Measurements from ENCODE around the gene DTNA. TPM values are rescaled to one million over a fixed set of nuclear protein-coding genes. Genes with fewer than 3 reads are reported as not detected.

Gene DTNA
- polyA plus RNA-seq, 1 donor: 12.3 TPM

DNA sequence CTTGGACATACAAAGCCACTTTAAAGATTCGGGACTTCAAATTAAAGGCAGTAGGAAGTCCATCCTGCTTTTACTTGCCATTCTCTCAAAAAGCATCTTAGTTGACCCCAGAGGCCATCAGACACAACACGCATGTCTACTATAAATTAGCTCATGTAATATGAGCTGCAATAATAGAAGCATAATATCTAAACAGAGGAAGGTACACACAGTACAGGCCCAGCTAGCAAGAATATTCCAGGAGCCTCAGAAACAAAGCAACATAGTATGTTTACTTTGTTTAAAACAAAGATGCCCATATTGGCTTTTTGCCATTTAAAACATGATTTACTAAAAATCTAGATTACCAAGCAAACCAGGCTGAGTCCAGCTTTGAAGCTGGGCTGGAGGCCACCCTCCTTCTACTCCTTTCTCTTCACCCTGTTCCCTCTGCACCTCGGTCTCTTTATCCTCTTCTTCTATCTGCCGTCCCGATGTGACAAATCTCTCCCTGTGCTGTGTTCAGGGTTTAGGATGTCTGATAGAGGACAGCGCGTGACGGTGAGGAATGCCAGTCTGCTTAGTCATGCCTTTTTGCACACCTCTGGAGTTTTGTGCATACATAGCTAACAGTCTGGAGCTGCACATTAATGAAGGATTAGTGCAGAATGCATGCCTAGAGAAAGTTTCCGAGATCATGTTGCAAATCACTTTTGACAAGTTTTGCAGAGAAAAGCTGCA lies 28.2 kb downstream of the DTNA start:
- Histone ChIP-seq H3K27me3 (ENCODE audit: control insufficient read depth, insufficient read depth, low read length) (no peaks in the 10 kb centered on the region), H3K27ac (ENCODE audit: low read length) (peak overlapping the region; percentile 3), H3K4me3 (ENCODE audit: low read length) (no peak overlapping the region), H3K9me3 (ENCODE audit: control insufficient read depth, low read depth, low read length) (no peaks in the 10 kb centered on the region), H3K36me3 (ENCODE audit: control insufficient read depth, insufficient read depth, low read length) (no peaks in the 10 kb centered on the region), H3K4me1 (ENCODE audit: control insufficient read depth, insufficient read depth, low read length) (peaks cover 24% of the 10 kb centered on the region)
- WGBS (ENCODE audit: insufficient coverage, low lambda C conversion rate): 100% methylated on average over 1 of the region's 9 CpGs
- DNase-seq: peak in 1 of 2 donors; percentile 30

DNA sequence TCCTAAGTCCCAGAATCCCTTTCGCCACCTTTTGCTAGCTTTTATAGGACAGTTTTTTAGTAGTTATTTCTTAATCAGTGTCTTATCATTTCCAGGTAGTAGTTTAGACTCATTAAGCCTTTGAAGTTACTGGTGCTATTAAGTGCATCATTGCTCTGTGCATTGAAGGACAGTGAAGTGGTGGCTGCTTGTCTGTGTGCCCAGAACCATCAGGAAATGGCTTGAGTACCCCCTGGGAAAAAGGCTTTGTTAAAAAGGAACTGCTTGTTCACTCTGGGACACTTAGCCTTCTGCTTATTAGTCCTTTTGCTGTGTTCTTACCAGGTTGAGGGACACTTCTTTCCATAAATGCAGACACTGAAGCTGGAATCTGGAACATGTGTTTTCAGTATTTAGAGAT lies 30.0 kb downstream of the DTNA start:
- H3K4me3 ChIP-seq (ENCODE audit: low read length): no peak overlapping the region
- DNase-seq: peak in 1 of 2 donors; percentile 25
- peaks cover 18% of the 10 kb centered on the region for H3K4me1 ChIP-seq (ENCODE audit: control insufficient read depth, insufficient read depth, low read length)
- no peak overlapping the region for H3K27ac ChIP-seq (ENCODE audit: low read length)
- no peaks in the 10 kb centered on the region for H3K9me3 ChIP-seq (ENCODE audit: control insufficient read depth, low read depth, low read length)
- no CpG with 5 or more reads among the region's 1 CpG for WGBS (ENCODE audit: insufficient coverage, low lambda C conversion rate)
- no peaks in the 10 kb centered on the region for H3K36me3 ChIP-seq (ENCODE audit: control insufficient read depth, insufficient read depth, low read length)
- H3K27me3 ChIP-seq (ENCODE audit: control insufficient read depth, insufficient read depth, low read length): no peaks in the 10 kb centered on the region

DNA sequence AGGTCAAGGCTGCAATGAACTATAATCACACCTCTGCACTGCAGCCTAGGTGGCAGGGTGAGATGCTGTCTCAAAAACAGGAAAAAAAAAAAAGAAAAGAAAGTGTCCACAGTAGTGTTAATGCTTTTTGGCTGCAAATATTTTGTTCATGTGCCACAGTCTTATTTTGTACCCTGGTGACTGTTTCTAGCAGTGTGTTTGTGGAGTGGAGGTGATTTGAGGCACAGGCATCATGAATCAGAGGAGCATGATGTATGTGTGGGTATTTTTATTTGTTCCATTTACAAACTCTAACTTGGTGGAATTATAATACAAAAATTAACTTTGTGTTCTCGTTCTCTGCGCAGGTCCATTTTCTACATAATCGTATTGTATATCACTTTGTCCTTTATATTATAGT lies 30.6 kb downstream of the DTNA start:
- Histone ChIP-seq H3K27ac (ENCODE audit: low read length) (no peak overlapping the region), H3K4me1 (ENCODE audit: control insufficient read depth, insufficient read depth, low read length) (peaks cover 18% of the 10 kb centered on the region), H3K27me3 (ENCODE audit: control insufficient read depth, insufficient read depth, low read length) (no peaks in the 10 kb centered on the region), H3K4me3 (ENCODE audit: low read length) (no peak overlapping the region), H3K36me3 (ENCODE audit: control insufficient read depth, insufficient read depth, low read length) (no peaks in the 10 kb centered on the region), H3K9me3 (ENCODE audit: control insufficient read depth, low read depth, low read length) (no peaks in the 10 kb centered on the region)
- DNase-seq: no peak
- WGBS (ENCODE audit: insufficient coverage, low lambda C conversion rate): 70% methylated on average over 3 of the region's 3 CpGs

DNA sequence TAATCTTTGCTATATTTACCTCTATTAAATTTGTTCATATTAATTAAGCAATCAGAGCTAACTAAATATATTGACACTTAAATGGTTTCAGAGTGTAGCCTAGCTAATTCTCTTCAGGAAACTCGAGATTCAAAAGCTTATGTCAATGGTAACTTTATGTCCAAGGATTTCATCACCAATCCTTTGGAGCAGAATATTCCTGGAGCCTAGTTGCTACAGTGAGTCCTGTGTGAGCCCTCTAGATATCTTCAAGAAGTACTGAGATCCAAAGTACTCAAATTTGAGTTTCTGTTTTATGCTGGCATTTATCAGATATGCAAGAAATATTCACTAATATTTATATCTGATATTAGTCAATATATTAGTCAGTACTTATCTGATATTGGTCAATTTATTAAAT lies 31.3 kb downstream of the DTNA start:
- Histone ChIP-seq H3K27me3 (ENCODE audit: control insufficient read depth, insufficient read depth, low read length) (no peaks in the 10 kb centered on the region), H3K27ac (ENCODE audit: low read length) (no peak overlapping the region), H3K36me3 (ENCODE audit: control insufficient read depth, insufficient read depth, low read length) (no peaks in the 10 kb centered on the region), H3K4me3 (ENCODE audit: low read length) (no peak overlapping the region), H3K9me3 (ENCODE audit: control insufficient read depth, low read depth, low read length) (no peaks in the 10 kb centered on the region), H3K4me1 (ENCODE audit: control insufficient read depth, insufficient read depth, low read length) (peaks cover 18% of the 10 kb centered on the region)
- no CpG with 5 or more reads among the region's 1 CpG for WGBS (ENCODE audit: insufficient coverage, low lambda C conversion rate)
- no peak for DNase-seq

DNA sequence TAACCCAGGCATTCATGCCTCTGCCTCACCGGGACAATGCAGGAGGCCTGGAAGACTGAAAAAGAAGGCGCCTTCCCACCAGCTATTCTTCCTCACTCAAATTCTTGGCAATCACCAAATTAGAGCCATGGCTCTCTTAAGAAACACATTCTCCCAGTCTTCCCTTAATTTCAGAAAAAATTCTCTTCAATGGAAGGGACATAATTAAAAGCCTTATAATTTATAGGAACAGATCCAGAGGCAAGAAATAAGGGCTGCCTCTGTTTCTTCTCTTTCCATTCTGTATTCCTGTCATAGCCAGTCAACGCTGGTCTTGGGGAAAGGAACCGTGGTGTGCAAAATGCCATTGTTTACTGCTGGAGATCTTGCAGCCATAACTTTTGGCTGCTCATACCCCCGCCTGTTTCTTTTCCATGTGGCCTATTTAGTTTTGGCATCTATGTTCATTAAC lies 32.8 kb downstream of the DTNA start:
- Histone ChIP-seq H3K9me3 (ENCODE audit: control insufficient read depth, low read depth, low read length) (no peaks in the 10 kb centered on the region), H3K4me3 (ENCODE audit: low read length) (no peak overlapping the region), H3K36me3 (ENCODE audit: control insufficient read depth, insufficient read depth, low read length) (no peaks in the 10 kb centered on the region), H3K27ac (ENCODE audit: low read length) (no peak overlapping the region), H3K4me1 (ENCODE audit: control insufficient read depth, insufficient read depth, low read length) (peaks cover 18% of the 10 kb centered on the region), H3K27me3 (ENCODE audit: control insufficient read depth, insufficient read depth, low read length) (no peaks in the 10 kb centered on the region)
- no CpG with 5 or more reads among the region's 5 CpGs for WGBS (ENCODE audit: insufficient coverage, low lambda C conversion rate)
- no peak for DNase-seq

DNA sequence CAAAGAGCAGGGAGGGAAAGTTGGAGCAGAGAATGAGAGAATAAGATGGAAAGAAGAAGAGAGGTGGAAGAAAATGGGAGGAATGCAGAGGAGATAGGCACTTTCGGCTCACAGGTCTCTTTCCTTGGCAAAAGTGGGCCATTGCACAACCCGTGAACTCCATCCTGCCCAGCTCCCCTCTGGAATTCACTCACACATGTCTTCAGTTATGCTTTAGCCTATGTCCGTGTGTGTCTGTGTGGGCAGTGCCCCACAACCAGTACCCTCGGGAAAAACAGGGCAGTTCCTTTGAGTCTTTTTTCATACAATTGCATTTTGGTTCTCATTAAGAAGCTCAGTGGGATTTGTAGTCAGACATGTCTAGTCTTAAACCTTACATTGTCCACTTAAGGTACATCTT lies 34.5 kb downstream of the DTNA start:
- peaks cover 8% of the 10 kb centered on the region for H3K4me1 ChIP-seq (ENCODE audit: control insufficient read depth, insufficient read depth, low read length)
- no peaks in the 10 kb centered on the region for H3K27me3 ChIP-seq (ENCODE audit: control insufficient read depth, insufficient read depth, low read length)
- DNase-seq: no peak
- H3K36me3 ChIP-seq (ENCODE audit: control insufficient read depth, insufficient read depth, low read length): no peaks in the 10 kb centered on the region
- no peak overlapping the region for H3K4me3 ChIP-seq (ENCODE audit: low read length)
- peaks cover 2% of the 10 kb centered on the region for H3K9me3 ChIP-seq (ENCODE audit: control insufficient read depth, low read depth, low read length)
- H3K27ac ChIP-seq (ENCODE audit: low read length): no peak overlapping the region
- no CpG with 5 or more reads among the region's 4 CpGs for WGBS (ENCODE audit: insufficient coverage, low lambda C conversion rate)

DNA sequence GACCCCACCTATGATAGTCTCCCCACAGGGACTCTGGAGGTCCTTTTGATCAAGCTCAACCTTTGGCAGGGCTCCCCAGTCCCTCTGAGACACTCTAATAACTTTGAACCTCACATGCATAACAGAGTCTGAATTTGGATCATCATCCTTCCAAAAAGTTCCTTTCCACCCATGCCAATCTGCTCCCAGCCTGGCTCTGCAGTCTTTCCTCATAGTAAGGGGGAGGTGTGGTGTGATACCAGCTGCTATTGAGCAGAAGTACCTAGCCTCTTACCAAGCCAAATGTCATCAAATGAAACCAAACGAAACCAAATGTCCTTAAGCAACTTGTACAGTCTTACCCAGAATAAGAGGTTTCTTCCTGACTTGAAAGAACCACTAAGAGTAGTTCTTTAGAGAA lies 36.5 kb downstream of the DTNA start:
- Histone ChIP-seq H3K4me1 (ENCODE audit: control insufficient read depth, insufficient read depth, low read length) (no peaks in the 10 kb centered on the region), H3K36me3 (ENCODE audit: control insufficient read depth, insufficient read depth, low read length) (no peaks in the 10 kb centered on the region), H3K4me3 (ENCODE audit: low read length) (no peak overlapping the region), H3K27ac (ENCODE audit: low read length) (no peak overlapping the region), H3K9me3 (ENCODE audit: control insufficient read depth, low read depth, low read length) (peaks cover 2% of the 10 kb centered on the region), H3K27me3 (ENCODE audit: control insufficient read depth, insufficient read depth, low read length) (no peaks in the 10 kb centered on the region)
- 86% methylated on average over 1 of the region's 1 CpG for whole genome bisulfite sequencing (ENCODE audit: insufficient coverage, low lambda C conversion rate)
- no peak for DNase-seq

DNA sequence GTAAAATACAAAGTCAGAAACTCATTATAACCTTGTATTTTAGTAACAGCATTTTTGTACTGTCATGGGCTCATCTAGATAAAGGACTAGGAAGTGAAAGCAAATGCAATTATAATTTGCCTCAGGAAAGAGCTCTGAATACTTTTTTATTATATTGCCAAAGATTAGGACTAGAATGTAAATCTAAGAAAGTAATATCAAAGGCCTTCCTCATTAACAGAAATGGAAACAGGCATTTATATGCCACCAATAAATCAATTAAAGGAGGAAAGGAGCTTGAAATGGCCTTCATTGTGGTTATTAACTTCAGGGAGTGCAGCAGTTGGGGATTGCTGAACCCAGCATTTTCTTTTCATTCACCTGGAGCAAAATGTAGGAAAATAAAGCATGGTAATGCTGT lies 39.6 kb downstream of the DTNA start:
- no peaks in the 10 kb centered on the region for H3K27me3 ChIP-seq (ENCODE audit: control insufficient read depth, insufficient read depth, low read length)
- DNase-seq: peak in 1 of 2 donors; percentile 11
- H3K36me3 ChIP-seq (ENCODE audit: control insufficient read depth, insufficient read depth, low read length): no peaks in the 10 kb centered on the region
- no peak overlapping the region for H3K27ac ChIP-seq (ENCODE audit: low read length)
- no peaks in the 10 kb centered on the region for H3K4me1 ChIP-seq (ENCODE audit: control insufficient read depth, insufficient read depth, low read length)
- peaks cover 2% of the 10 kb centered on the region for H3K9me3 ChIP-seq (ENCODE audit: control insufficient read depth, low read depth, low read length)
- no peak overlapping the region for H3K4me3 ChIP-seq (ENCODE audit: low read length)

DNA sequence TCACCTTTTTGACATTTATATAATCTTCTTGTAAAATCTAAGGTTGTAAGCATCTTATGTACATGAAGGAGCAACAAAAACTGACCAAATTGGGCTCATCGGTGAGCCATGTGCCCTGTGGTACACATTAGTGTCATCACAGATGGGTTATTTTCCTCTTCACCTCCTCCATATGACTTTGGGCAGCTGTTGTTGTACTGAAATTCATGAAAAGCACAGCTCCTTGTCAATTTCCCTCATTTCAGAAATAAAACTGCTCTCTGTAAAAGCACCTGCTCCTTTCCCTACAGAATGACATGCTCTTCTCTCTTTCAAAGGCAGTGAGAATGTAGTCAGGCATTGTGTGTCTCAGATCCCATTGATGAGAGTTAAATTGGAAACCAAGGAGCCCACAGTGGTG lies 42.0 kb downstream of the DTNA start:
- no CpG with 5 or more reads among the region's 1 CpG for WGBS (ENCODE audit: insufficient coverage, low lambda C conversion rate)
- peaks cover 5% of the 10 kb centered on the region for H3K4me1 ChIP-seq (ENCODE audit: control insufficient read depth, insufficient read depth, low read length)

DNA sequence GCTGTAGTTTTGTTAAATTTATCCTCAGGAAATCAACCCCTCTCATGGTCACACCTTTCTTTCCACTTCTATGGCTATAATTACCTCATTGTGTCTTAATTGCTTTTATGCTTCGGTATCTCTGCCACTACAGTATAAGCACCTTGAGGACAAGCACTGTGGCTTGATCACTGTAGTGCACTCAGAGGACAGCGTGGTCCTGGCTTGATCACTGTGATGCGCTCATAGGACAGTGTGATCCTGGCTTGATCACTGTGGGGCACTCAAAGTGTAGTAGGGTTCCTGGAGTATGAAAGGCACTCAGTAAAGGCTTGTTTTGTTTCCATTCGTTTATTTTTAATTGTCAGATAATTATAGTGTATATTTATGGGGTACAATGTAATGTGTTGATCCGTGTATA lies 44.2 kb downstream of the DTNA start:
- Histone ChIP-seq H3K9me3 (ENCODE audit: control insufficient read depth, low read depth, low read length) (no peaks in the 10 kb centered on the region), H3K27me3 (ENCODE audit: control insufficient read depth, insufficient read depth, low read length) (no peaks in the 10 kb centered on the region), H3K36me3 (ENCODE audit: control insufficient read depth, insufficient read depth, low read length) (no peaks in the 10 kb centered on the region), H3K4me3 (ENCODE audit: low read length) (no peak overlapping the region), H3K27ac (ENCODE audit: low read length) (no peak overlapping the region), H3K4me1 (ENCODE audit: control insufficient read depth, insufficient read depth, low read length) (peaks cover 14% of the 10 kb centered on the region)
- no CpG with 5 or more reads among the region's 5 CpGs for WGBS (ENCODE audit: insufficient coverage, low lambda C conversion rate)
- DNase-seq: no peak

More for the DNA sequence above, 42.0 kb downstream of the DTNA start:
- no peak overlapping the region for H3K4me3 ChIP-seq (ENCODE audit: low read length)
- no peak overlapping the region for H3K27ac ChIP-seq (ENCODE audit: low read length)
- peaks cover 2% of the 10 kb centered on the region for H3K9me3 ChIP-seq (ENCODE audit: control insufficient read depth, low read depth, low read length)
- DNase-seq: no peak
- H3K36me3 ChIP-seq (ENCODE audit: control insufficient read depth, insufficient read depth, low read length): no peaks in the 10 kb centered on the region
- H3K27me3 ChIP-seq (ENCODE audit: control insufficient read depth, insufficient read depth, low read length): no peaks in the 10 kb centered on the region

DNA sequence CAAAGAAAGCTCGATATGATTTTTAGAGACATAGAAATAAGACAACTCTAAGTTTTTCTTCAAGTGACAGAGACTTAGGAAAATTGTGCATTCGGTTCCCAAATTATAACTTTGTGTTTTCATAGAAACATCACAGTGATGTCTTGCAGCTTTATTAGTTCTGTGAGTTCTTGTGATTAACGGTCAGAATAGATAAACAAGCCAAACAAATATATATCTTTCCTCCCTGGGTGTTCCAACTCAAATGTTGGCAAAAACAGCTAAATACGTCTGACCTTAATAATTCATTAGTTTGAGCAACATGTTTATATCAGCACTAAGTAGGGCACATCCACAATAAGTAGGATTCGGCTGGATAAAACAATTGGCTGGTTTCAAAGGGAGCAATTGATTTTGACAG lies 47.6 kb downstream of the DTNA start:
- Histone ChIP-seq H3K4me3 (ENCODE audit: low read length) (no peak overlapping the region), H3K27ac (ENCODE audit: low read length) (peak overlapping the region; percentile 2), H3K4me1 (ENCODE audit: control insufficient read depth, insufficient read depth, low read length) (peaks cover 21% of the 10 kb centered on the region), H3K9me3 (ENCODE audit: control insufficient read depth, low read depth, low read length) (no peaks in the 10 kb centered on the region), H3K36me3 (ENCODE audit: control insufficient read depth, insufficient read depth, low read length) (no peaks in the 10 kb centered on the region), H3K27me3 (ENCODE audit: control insufficient read depth, insufficient read depth, low read length) (no peaks in the 10 kb centered on the region)
- DNase-seq: no peak
- WGBS (ENCODE audit: insufficient coverage, low lambda C conversion rate): 90% methylated on average over 3 of the region's 5 CpGs
